GM12878 (cell line): ENCODE data around the gene LYRM2.

Source experiments
- CBX5 ChIP-seq: sonication (generic); IDR thresholded peaks from 2 replicates; pipeline ENCODE4 v1.6.1; 2016; ENCODE audit warnings: low read depth, moderate library complexity, mild to moderate bottlenecking, inconsistent platforms
- IKZF2 ChIP-seq, 2 experiments: fragments of 450-650 bp; IDR thresholded peaks; 2 replicates each; pipeline ENCODE4 v1.6.1; 2017; ENCODE audit warnings: mild to moderate bottlenecking in 2 of 2, moderate library complexity in 2 of 2
- POLR2AphosphoS5 ChIP-seq: IDR thresholded peaks from 2 replicates; pipeline ENCODE4 v1.6.1; 2011; ENCODE audit warnings: mild to moderate bottlenecking, low read length, inconsistent platforms
- TF ChIP-seq, protein P1 (sequence below): IDR thresholded peaks from 2 replicates; pipeline ENCODE4 v1.6.1; 2012; ENCODE audit warnings: low read depth, low read length, improper control_type of control experiment

DNA sequence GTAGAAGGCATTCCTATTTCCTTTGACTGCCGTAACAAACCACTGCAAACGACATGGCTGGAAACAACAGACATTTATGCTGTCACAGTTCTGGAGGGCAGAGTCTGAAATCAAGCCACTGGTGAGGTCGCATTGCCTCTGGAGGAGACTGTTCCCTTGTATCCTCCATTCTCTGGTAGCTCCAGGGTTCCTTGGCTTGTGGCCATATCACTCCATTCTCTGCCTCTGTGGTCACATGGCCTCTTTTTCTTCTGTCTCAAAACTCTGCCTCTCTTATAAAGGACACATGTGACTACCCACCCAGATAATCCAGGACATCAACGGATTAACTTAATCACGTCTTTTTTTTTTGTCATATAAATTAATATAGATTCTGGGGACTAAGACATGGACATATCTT is 84.4 kb downstream of the LYRM2 start:
- no peak for TF ChIP-seq CBX5
- no peak for TF ChIP-seq IKZF2 (IDR thresholded peaks at IDR 0.05)
- TF ChIP-seq, protein P1, sequence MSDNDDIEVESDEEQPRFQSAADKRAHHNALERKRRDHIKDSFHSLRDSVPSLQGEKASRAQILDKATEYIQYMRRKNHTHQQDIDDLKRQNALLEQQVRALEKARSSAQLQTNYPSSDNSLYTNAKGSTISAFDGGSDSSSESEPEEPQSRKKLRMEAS = no peak
- no peak for TF ChIP-seq POLR2AphosphoS5
